Suppressor macrophage (primary cell): ENCODE results near the gene IGFBP6.
"Not testable (repeated sequence)": the region's sequence is repeated elsewhere in the genome, so short reads cannot be mapped to it uniquely, and the experiment has no call there.

Experiments used
- DNase-seq, 4 experiments: peaks; one replicate each; pipeline ENCODE4 v3.0.0-alpha.2; 2020 to 2022

The IGFBP6 gene

GRCh38 chr12:53070877-53071492 is 26.5 kb upstream of the IGFBP6 start:
- no peak for DNase-seq

- no peak for DNase-seq
Measured at GRCh38 chr12:53071591-53072551, 25.6 kb upstream of the IGFBP6 start.

- DNase-seq: no peak
Measured at GRCh38 chr12:53073881-53074280, 23.6 kb upstream of the IGFBP6 start.

- DNase-seq: no peak
Measured at GRCh38 chr12:53074283-53074998, 23.0 kb upstream of the IGFBP6 start.

GRCh38 chr12:53074999-53075370 is 22.5 kb upstream of the IGFBP6 start:
- DNase-seq: no peak

- DNase-seq: no peak
Measured at GRCh38 chr12:53076461-53076860, 21.0 kb upstream of the IGFBP6 start.

- no peak for DNase-seq
Measured at GRCh38 chr12:53077030-53077429, 20.4 kb upstream of the IGFBP6 start.

GRCh38 chr12:53078425-53079225 is 18.8 kb upstream of the IGFBP6 start:
- DNase-seq: no peak

GRCh38 chr12:53079226-53080117 is 18.0 kb upstream of the IGFBP6 start, which contains the start of gene SPRYD3:
Gene SPRYD3, minus strand, starts transcription at chr12:53079390. Its CDS starts 57 bp downstream, at chr12:53079333.
- peak; percentile 97 to 99 (median 97) for DNase-seq

GRCh38 chr12:53082637-53083175 is 14.8 kb upstream of the IGFBP6 start:
- no peak for DNase-seq

- no peak for DNase-seq
Measured at GRCh38 chr12:53086361-53086760, 11.1 kb upstream of the IGFBP6 start.

- DNase-seq: no peak
Measured at GRCh38 chr12:53090105-53090504, 7.4 kb upstream of the IGFBP6 start.

GRCh38 chr12:53090554-53090953 is 6.9 kb upstream of the IGFBP6 start:
- peak in 1 of 4 experiments; percentile 6 for DNase-seq

- DNase-seq: no peak
Measured at GRCh38 chr12:53091756-53092155, 5.7 kb upstream of the IGFBP6 start.

- peak; percentile 78 to 89 (median 85) for DNase-seq
Measured at GRCh38 chr12:53093777-53094393, 3.6 kb upstream of the IGFBP6 start.

GRCh38 chr12:53094394-53094787 is 3.1 kb upstream of the IGFBP6 start:
- peak in 2 of 4 experiments; percentile 32 to 47 for DNase-seq

- DNase-seq: not testable (repeated sequence)
Measured at GRCh38 chr12:53094796-53095595, 2.5 kb upstream of the IGFBP6 start.

GRCh38 chr12:53095596-53095895 is 1.9 kb upstream of the IGFBP6 start:
- not testable (repeated sequence) for DNase-seq

- DNase-seq: peak; percentile 57 to 78 (median 75)
Measured at GRCh38 chr12:53096089-53096741, 1.3 kb upstream of the IGFBP6 start.
